Skeletal muscle satellite cell (primary cell): ENCODE results near the gene NAALADL2.

Experiments used
- H3K27me3 ChIP-seq: 2 replicates; pipeline ENCODE4 v1.7.0; 2013; ENCODE audit warnings: low read length; ENCODE audit not compliant: control insufficient read depth, insufficient read depth
- H3K36me3 ChIP-seq: 2 replicates; pipeline ENCODE4 v1.7.0; 2013; ENCODE audit warnings: mild to moderate bottlenecking, control low read depth, low read length; ENCODE audit not compliant: insufficient read depth
- H3K4me1 ChIP-seq: 2 replicates; pipeline ENCODE4 v1.7.0; 2013; ENCODE audit warnings: low read length; ENCODE audit not compliant: control insufficient read depth, insufficient read depth
- H3K4me2 ChIP-seq: 2 replicates; pipeline ENCODE4 v1.7.0; 2013; ENCODE audit warnings: mild to moderate bottlenecking, low read length
- H3K4me3 ChIP-seq: 2 replicates; pipeline ENCODE4 v1.7.0; 2013; ENCODE audit warnings: low read length
- H3K9ac ChIP-seq: 2 replicates; pipeline ENCODE4 v1.7.0; 2013; ENCODE audit warnings: mild to moderate bottlenecking, low read depth, low read length, moderate library complexity
- H3K9me3 ChIP-seq: replicated peaks from 2 replicates; pipeline ENCODE4 v1.7.0; 2013; ENCODE audit warnings: mild to moderate bottlenecking, control low read depth, low read length

Gene NAALADL2

GRCh38 chr3:175003590-175003989 lies 144.5 kb downstream of the NAALADL2 start:
- H3K27me3 ChIP-seq = no peaks in the 10 kb centered on the region
- H3K36me3 ChIP-seq = no peaks in the 10 kb centered on the region
- H3K4me1 ChIP-seq = peaks cover 24% of the 10 kb centered on the region
- H3K4me2 ChIP-seq = no peak overlapping the region
- H3K9me3 ChIP-seq = no peaks in the 10 kb centered on the region
- H3K4me3 ChIP-seq = no peak overlapping the region
- no peak overlapping the region for H3K9ac ChIP-seq

- Histone ChIP-seq H3K9ac (no peak overlapping the region), H3K4me2 (no peak overlapping the region), H3K9me3 (no peaks in the 10 kb centered on the region), H3K4me3 (no peak overlapping the region), H3K4me1 (peaks cover 24% of the 10 kb centered on the region), H3K36me3 (no peaks in the 10 kb centered on the region), H3K27me3 (no peaks in the 10 kb centered on the region)
Measured at GRCh38 chr3:175005193-175005592, 146.1 kb downstream of the NAALADL2 start.

GRCh38 chr3:175005881-175006280 lies 146.7 kb downstream of the NAALADL2 start:
- Histone ChIP-seq H3K36me3 (no peaks in the 10 kb centered on the region), H3K4me3 (no peak overlapping the region), H3K4me1 (peaks cover 22% of the 10 kb centered on the region), H3K27me3 (no peaks in the 10 kb centered on the region), H3K9ac (no peak overlapping the region), H3K4me2 (no peak overlapping the region), H3K9me3 (no peaks in the 10 kb centered on the region)

- no peak overlapping the region for H3K4me2 ChIP-seq
- no peaks in the 10 kb centered on the region for H3K9me3 ChIP-seq
- H3K36me3 ChIP-seq = no peaks in the 10 kb centered on the region
- H3K27me3 ChIP-seq = no peaks in the 10 kb centered on the region
- H3K4me1 ChIP-seq = peaks cover 11% of the 10 kb centered on the region
- H3K4me3 ChIP-seq = no peak overlapping the region
- H3K9ac ChIP-seq = no peak overlapping the region
Measured at GRCh38 chr3:175007306-175007705, 148.2 kb downstream of the NAALADL2 start.

- H3K4me2 ChIP-seq = no peak overlapping the region
- H3K27me3 ChIP-seq = no peaks in the 10 kb centered on the region
- H3K4me1 ChIP-seq = no peaks in the 10 kb centered on the region
- H3K9me3 ChIP-seq = no peaks in the 10 kb centered on the region
- H3K4me3 ChIP-seq = no peak overlapping the region
- no peaks in the 10 kb centered on the region for H3K36me3 ChIP-seq
- no peak overlapping the region for H3K9ac ChIP-seq
Measured at GRCh38 chr3:175009295-175009694, 150.2 kb downstream of the NAALADL2 start.

- no peaks in the 10 kb centered on the region for H3K9me3 ChIP-seq
- H3K4me3 ChIP-seq = no peak overlapping the region
- H3K27me3 ChIP-seq = no peaks in the 10 kb centered on the region
- no peak overlapping the region for H3K4me2 ChIP-seq
- H3K4me1 ChIP-seq = peaks cover 17% of the 10 kb centered on the region
- no peaks in the 10 kb centered on the region for H3K36me3 ChIP-seq
- H3K9ac ChIP-seq = no peak overlapping the region
Measured at GRCh38 chr3:175015056-175015635, 156.0 kb downstream of the NAALADL2 start.

- no peaks in the 10 kb centered on the region for H3K27me3 ChIP-seq
- H3K4me3 ChIP-seq = no peak overlapping the region
- peak overlapping the region; percentile 31 for H3K4me2 ChIP-seq
- H3K9me3 ChIP-seq = no peaks in the 10 kb centered on the region
- no peaks in the 10 kb centered on the region for H3K36me3 ChIP-seq
- H3K4me1 ChIP-seq = peaks cover 20% of the 10 kb centered on the region
- H3K9ac ChIP-seq = no peak overlapping the region
Measured at GRCh38 chr3:175018946-175019727, 160.0 kb downstream of the NAALADL2 start.

- no peaks in the 10 kb centered on the region for H3K36me3 ChIP-seq
- H3K4me3 ChIP-seq = no peak overlapping the region
- no peak overlapping the region for H3K9ac ChIP-seq
- no peak overlapping the region for H3K4me2 ChIP-seq
- H3K4me1 ChIP-seq = peaks cover 20% of the 10 kb centered on the region
- no peaks in the 10 kb centered on the region for H3K9me3 ChIP-seq
- H3K27me3 ChIP-seq = no peaks in the 10 kb centered on the region
Measured at GRCh38 chr3:175020101-175020500, 161.0 kb downstream of the NAALADL2 start.

GRCh38 chr3:175029828-175030227 lies 170.7 kb downstream of the NAALADL2 start:
- H3K4me2 ChIP-seq = no peak overlapping the region
- H3K4me1 ChIP-seq = no peaks in the 10 kb centered on the region
- H3K9ac ChIP-seq = no peak overlapping the region
- no peaks in the 10 kb centered on the region for H3K36me3 ChIP-seq
- no peaks in the 10 kb centered on the region for H3K9me3 ChIP-seq
- H3K4me3 ChIP-seq = no peak overlapping the region
- no peaks in the 10 kb centered on the region for H3K27me3 ChIP-seq

- no peaks in the 10 kb centered on the region for H3K4me1 ChIP-seq
- H3K9me3 ChIP-seq = no peaks in the 10 kb centered on the region
- no peaks in the 10 kb centered on the region for H3K27me3 ChIP-seq
- H3K4me3 ChIP-seq = no peak overlapping the region
- no peak overlapping the region for H3K4me2 ChIP-seq
- H3K9ac ChIP-seq = no peak overlapping the region
- no peaks in the 10 kb centered on the region for H3K36me3 ChIP-seq
Measured at GRCh38 chr3:175039875-175040274, 180.7 kb downstream of the NAALADL2 start.

GRCh38 chr3:175041369-175041768 lies 182.2 kb downstream of the NAALADL2 start:
- H3K9ac ChIP-seq = no peak overlapping the region
- no peaks in the 10 kb centered on the region for H3K27me3 ChIP-seq
- no peak overlapping the region for H3K4me2 ChIP-seq
- H3K36me3 ChIP-seq = no peaks in the 10 kb centered on the region
- H3K4me1 ChIP-seq = no peaks in the 10 kb centered on the region
- no peaks in the 10 kb centered on the region for H3K9me3 ChIP-seq
- no peak overlapping the region for H3K4me3 ChIP-seq

- H3K9me3 ChIP-seq = no peaks in the 10 kb centered on the region
- H3K9ac ChIP-seq = no peak overlapping the region
- H3K36me3 ChIP-seq = no peaks in the 10 kb centered on the region
- H3K4me3 ChIP-seq = no peak overlapping the region
- no peaks in the 10 kb centered on the region for H3K4me1 ChIP-seq
- no peak overlapping the region for H3K4me2 ChIP-seq
- H3K27me3 ChIP-seq = no peaks in the 10 kb centered on the region
Measured at GRCh38 chr3:175046601-175047000, 187.5 kb downstream of the NAALADL2 start.
